Measurements from ENCODE around the gene DZIP3.

The DZIP3 gene, protein sequence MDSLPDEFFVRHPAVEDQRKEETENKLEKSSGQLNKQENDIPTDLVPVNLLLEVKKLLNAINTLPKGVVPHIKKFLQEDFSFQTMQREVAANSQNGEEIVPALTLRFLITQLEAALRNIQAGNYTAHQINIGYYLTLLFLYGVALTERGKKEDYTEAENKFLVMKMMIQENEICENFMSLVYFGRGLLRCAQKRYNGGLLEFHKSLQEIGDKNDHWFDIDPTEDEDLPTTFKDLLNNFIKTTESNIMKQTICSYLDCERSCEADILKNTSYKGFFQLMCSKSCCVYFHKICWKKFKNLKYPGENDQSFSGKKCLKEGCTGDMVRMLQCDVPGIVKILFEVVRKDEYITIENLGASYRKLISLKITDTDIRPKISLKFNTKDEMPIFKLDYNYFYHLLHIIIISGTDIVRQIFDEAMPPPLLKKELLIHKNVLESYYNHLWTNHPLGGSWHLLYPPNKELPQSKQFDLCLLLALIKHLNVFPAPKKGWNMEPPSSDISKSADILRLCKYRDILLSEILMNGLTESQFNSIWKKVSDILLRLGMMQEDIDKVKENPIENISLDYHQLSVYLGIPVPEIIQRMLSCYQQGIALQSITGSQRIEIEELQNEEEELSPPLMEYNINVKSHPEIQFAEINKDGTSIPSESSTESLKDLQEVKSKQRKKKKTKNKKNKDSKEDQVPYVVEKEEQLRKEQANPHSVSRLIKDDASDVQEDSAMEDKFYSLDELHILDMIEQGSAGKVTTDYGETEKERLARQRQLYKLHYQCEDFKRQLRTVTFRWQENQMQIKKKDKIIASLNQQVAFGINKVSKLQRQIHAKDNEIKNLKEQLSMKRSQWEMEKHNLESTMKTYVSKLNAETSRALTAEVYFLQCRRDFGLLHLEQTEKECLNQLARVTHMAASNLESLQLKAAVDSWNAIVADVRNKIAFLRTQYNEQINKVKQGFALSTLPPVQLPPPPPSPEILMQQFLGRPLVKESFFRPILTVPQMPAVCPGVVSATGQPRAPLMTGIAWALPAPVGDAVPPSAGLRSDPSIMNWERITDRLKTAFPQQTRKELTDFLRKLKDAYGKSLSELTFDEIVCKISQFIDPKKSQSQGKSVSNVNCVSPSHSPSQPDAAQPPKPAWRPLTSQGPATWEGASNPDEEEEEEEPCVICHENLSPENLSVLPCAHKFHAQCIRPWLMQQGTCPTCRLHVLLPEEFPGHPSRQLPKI

DNA sequence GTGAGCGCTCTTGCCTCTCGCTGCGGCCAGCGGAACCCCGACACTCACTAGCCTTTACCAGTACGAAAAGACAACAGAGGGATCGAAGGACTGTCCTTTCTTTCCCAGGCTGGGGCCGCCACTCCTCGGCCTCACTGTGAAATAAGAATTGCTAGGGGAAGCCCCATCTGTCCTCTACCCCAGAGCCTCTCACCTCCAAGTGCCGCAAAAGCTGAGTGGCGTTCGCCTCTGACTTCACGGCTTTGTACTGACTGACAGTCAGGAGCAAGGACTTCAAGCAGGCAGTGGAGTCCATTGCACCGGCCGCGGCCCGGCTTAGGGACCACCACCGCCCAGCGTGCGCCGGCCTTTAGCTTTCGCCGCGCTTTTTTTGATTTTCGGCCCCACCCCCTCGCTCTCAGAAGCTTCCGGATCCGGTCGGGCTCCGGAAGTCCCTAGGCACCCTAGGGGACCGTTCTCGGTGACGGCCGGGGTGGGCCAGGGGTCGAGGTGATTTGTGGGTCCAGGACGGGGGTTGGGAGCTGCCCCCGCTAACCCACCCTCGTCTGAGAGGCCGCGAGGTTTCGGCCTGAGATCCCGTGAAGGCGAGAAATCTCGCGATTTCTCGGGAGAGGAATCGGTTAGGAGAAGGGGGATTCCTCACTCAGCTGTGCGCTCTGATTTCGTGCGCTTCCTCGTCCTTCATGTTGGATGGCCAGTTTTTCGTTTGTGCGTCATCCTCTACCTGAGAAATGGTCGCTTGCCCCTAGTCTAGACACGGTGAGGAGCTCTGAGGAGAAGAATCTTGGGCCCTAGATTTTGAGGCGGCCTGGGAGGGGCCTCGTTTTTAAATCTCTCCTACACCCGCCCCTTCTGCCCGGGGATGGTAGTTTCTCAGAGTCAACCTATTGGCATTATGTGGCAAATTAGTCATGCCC is at the start of gene DZIP3, which contains the start of gene CIP2A:
Gene DZIP3, plus strand, starts transcription at position 642 of the 917 bp plus-strand sequence. CDS start 15,685 bp downstream, outside the sequence.
Gene CIP2A, minus strand, starts transcription at position 358 of the 917 bp plus-strand sequence. Its CDS starts 63 bp downstream, at position 295.
- peak; percentile 93 for DNase-seq (ENCODE audit: low read depth)
- TF ChIP-seq, protein P1, sequence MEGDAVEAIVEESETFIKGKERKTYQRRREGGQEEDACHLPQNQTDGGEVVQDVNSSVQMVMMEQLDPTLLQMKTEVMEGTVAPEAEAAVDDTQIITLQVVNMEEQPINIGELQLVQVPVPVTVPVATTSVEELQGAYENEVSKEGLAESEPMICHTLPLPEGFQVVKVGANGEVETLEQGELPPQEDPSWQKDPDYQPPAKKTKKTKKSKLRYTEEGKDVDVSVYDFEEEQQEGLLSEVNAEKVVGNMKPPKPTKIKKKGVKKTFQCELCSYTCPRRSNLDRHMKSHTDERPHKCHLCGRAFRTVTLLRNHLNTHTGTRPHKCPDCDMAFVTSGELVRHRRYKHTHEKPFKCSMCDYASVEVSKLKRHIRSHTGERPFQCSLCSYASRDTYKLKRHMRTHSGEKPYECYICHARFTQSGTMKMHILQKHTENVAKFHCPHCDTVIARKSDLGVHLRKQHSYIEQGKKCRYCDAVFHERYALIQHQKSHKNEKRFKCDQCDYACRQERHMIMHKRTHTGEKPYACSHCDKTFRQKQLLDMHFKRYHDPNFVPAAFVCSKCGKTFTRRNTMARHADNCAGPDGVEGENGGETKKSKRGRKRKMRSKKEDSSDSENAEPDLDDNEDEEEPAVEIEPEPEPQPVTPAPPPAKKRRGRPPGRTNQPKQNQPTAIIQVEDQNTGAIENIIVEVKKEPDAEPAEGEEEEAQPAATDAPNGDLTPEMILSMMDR (IDR thresholded peaks at IDR 0.05; ENCODE audit: low read length, missing control alignments) = no peak

GRCh38 chr3:108546247-108546646 is 43.3 kb upstream of the DZIP3 start:
- DNase-seq (ENCODE audit: low read depth) = no peak
- H3K4me3 ChIP-seq (replicated peaks; ENCODE audit: low read depth, low read length) = peak overlapping the region; percentile 7
- TF ChIP-seq, protein P1 (IDR thresholded peaks at IDR 0.05; ENCODE audit: low read length, missing control alignments) = no peak

More for the DNA sequence above, at the start of gene DZIP3, which contains the start of gene CIP2A:
- H3K4me3 ChIP-seq (replicated peaks; ENCODE audit: low read depth, low read length) = peak within 1 kb of the TSS; percentile 93

DNA sequence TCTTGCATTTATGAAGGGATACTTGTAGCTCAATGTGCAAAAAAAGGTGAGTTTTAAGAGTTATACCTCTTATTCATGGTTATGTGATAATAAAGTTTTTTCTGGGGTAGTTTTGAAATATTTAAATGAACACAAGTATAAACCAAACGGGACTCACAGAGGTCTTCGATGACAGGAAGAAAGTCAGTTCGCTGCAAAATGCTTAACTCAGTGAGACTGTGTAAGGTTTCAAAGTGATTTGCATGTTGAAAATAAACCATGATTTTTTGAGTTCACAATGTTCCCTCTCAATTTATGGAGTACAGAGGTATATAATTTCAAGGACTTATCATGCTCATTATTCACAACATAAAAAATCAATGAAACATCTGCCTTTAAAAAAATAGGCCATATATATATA is 42.8 kb upstream of the DZIP3 start:
- TF ChIP-seq, protein P1 (IDR thresholded peaks at IDR 0.05; ENCODE audit: low read length, missing control alignments) = no peak
- no peak for DNase-seq (ENCODE audit: low read depth)
- no peak overlapping the region for H3K4me3 ChIP-seq (replicated peaks; ENCODE audit: low read depth, low read length)

DNA sequence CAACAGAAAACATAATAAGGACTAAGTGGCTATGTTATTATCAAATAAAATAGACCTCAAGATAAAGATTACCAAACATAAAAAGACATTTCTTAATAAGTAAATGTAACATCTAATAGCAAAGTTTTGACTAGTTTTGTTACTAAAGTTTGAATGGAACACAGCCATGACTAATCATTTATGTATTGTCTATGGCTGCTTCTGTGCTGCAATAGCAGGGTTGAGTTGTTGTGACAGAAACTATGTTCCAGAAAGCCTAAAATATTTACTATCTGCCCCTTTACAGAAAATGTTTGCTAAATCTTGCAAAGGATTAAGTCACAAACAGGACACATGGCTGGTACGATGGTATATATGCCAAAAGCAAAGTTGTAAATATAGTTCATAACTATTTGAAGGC is 41.2 kb upstream of the DZIP3 start:
- TF ChIP-seq, protein P1 (IDR thresholded peaks at IDR 0.05; ENCODE audit: low read length, missing control alignments) = no peak
- peak; percentile 63 for DNase-seq (ENCODE audit: low read depth)
- no peak overlapping the region for H3K4me3 ChIP-seq (replicated peaks; ENCODE audit: low read depth, low read length)

DNA sequence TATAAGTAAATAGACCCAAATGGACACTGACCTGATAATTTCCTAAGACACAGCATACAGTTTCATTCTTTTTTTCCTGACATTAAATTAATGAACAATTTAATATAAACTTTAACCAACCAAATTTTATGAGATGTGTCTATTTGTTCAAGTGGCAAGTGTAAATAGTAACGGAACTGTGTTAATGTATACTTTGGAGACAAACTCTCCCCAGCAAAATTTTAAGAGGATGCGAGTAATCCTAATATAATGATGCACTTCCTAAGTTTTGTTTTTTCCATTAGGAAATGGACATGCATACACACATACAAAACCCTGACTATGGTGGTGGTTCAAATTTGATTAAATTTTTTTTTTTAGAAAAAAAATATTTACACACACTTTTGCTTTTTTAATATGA is 40.6 kb upstream of the DZIP3 start:
- H3K4me3 ChIP-seq (replicated peaks; ENCODE audit: low read depth, low read length) = no peak overlapping the region
- DNase-seq (ENCODE audit: low read depth) = no peak
- TF ChIP-seq, protein P1 (IDR thresholded peaks at IDR 0.05; ENCODE audit: low read length, missing control alignments) = no peak
